ENCODE data around the gene CADPS.

The CADPS gene

GRCh38 chr3:62785384-62785783, 89.8 kb downstream of the CADPS start:
- ATAC-seq, result no peak
- TF ChIP-seq ZNF70 (CRISPR knock-in tag; IDR thresholded peaks at IDR 0.05) (no peak), PATZ1 (CRISPR knock-in tag; IDR thresholded peaks at IDR 0.05; ENCODE audit: borderline replicate concordance) (no peak), RARB (CRISPR knock-in tag; IDR thresholded peaks at IDR 0.05) (no peak), ISL1 (CRISPR knock-in tag; IDR thresholded peaks at IDR 0.05) (no peak), ZNF565 (CRISPR knock-in tag; conservative IDR thresholded peaks at IDR 0.05; ENCODE audit: low read depth) (no peak), ZC3H10 (CRISPR knock-in tag; IDR thresholded peaks at IDR 0.05) (no peak), ZNF8 (CRISPR knock-in tag; IDR thresholded peaks at IDR 0.05) (no peak), CSRNP3 (CRISPR knock-in tag; IDR thresholded peaks at IDR 0.05) (no peak), ZFP30 (CRISPR knock-in tag; IDR thresholded peaks at IDR 0.05) (no peak)

DNA sequence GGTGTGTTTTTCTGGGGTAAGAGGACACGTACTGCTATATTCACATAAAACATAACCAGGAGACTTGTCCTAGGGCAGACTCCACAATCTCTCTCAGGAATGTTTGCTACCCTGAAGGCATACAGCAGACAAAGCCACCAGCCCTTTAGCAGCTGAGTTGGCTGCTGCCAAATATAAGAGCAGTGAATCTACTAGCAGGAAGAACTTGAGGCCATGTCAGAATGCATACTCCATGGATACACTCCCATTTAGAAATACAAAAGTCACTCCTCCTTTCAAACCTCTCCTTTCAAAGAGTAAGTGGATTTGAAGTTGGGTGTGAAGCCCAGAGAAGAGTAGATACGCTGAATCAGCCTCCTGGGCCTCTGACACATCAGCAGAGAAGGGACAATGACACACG, 94.1 kb downstream of the CADPS start:
- TF ChIP-seq BACH2 (CRISPR knock-in tag; IDR thresholded peaks at IDR 0.05; ENCODE audit: borderline replicate concordance) (no peak), ZFP3 (CRISPR knock-in tag; IDR thresholded peaks at IDR 0.05) (no peak), TOX (CRISPR knock-in tag; IDR thresholded peaks at IDR 0.05; ENCODE audit: borderline replicate concordance) (no peak), PPARA (CRISPR knock-in tag; IDR thresholded peaks at IDR 0.05; ENCODE audit: borderline replicate concordance) (no peak), GLIS3 (CRISPR knock-in tag; IDR thresholded peaks at IDR 0.05) (no peak), SNAI2 (CRISPR knock-in tag; IDR thresholded peaks at IDR 0.05) (no peak), ISL1 (CRISPR knock-in tag; IDR thresholded peaks at IDR 0.05) (no peak), CSRNP3 (CRISPR knock-in tag; IDR thresholded peaks at IDR 0.05) (no peak), ARNTL (CRISPR knock-in tag; IDR thresholded peaks at IDR 0.05; ENCODE audit: borderline replicate concordance, low read depth) (no peak)
- no peak for ATAC-seq

- no peak for ATAC-seq
- TF ChIP-seq ZNF565 (CRISPR knock-in tag; conservative IDR thresholded peaks at IDR 0.05; ENCODE audit: low read depth) (no peak), RARB (CRISPR knock-in tag; IDR thresholded peaks at IDR 0.05) (no peak)
Measured at GRCh38 chr3:62777674-62778073, 97.5 kb downstream of the CADPS start.

- no peak for ATAC-seq
- TF ChIP-seq RARB (CRISPR knock-in tag; IDR thresholded peaks at IDR 0.05) (no peak), TCF4 (CRISPR knock-in tag; IDR thresholded peaks at IDR 0.05; ENCODE audit: borderline replicate concordance) (no peak)
- TF ChIP-seq, protein P1, sequence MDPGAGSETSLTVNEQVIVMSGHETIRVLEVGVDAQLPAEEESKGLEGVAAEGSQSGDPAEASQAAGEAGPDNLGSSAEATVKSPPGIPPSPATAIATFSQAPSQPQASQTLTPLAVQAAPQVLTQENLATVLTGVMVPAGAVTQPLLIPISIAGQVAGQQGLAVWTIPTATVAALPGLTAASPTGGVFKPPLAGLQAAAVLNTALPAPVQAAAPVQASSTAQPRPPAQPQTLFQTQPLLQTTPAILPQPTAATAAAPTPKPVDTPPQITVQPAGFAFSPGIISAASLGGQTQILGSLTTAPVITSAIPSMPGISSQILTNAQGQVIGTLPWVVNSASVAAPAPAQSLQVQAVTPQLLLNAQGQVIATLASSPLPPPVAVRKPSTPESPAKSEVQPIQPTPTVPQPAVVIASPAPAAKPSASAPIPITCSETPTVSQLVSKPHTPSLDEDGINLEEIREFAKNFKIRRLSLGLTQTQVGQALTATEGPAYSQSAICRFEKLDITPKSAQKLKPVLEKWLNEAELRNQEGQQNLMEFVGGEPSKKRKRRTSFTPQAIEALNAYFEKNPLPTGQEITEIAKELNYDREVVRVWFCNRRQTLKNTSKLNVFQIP (CRISPR knock-in tag; IDR thresholded peaks at IDR 0.05; ENCODE audit: borderline replicate concordance, low read depth), result no peak
Measured at GRCh38 chr3:62777130-62777529, 98.1 kb downstream of the CADPS start.

- TF ChIP-seq, protein P1 (CRISPR knock-in tag; IDR thresholded peaks at IDR 0.05; ENCODE audit: borderline replicate concordance, low read depth), result no peak
- TF ChIP-seq SNAI2 (CRISPR knock-in tag; IDR thresholded peaks at IDR 0.05) (no peak), PATZ1 (CRISPR knock-in tag; IDR thresholded peaks at IDR 0.05; ENCODE audit: borderline replicate concordance) (no peak), ISL1 (CRISPR knock-in tag; IDR thresholded peaks at IDR 0.05) (peak; percentile 40)
- no peak for ATAC-seq
Measured at GRCh38 chr3:62774221-62774620, 101.0 kb downstream of the CADPS start.
